T-helper 17 cell (primary cell): Measurements from ENCODE around the gene TMEM121. TPM values are rescaled to one million over a fixed set of nuclear protein-coding genes. Genes with fewer than 3 reads are reported as not detected.

Experiments
- ATAC-seq: fragments of 150-1000 bp; cut with Tn5 transposase; 2 replicates; pipeline ENCODE4 v1.10.0; 2021; ENCODE audit warnings: mild to moderate bottlenecking, moderate library complexity
- DNase-seq, 3 donors: peaks; one replicate each; pipeline versions ENCODE4 v3.0.0 to v3.0.0-alpha.2; 2020 to 2021
- H3K9me3 ChIP-seq: one replicate; pipeline ENCODE4 v1.7.0; 2013; ENCODE audit warnings: low read length, mild to moderate bottlenecking; ENCODE audit not compliant: control insufficient read depth, poor library complexity, severe bottlenecking
- H3K27ac Mint-ChIP-seq: one replicate; pipeline ENCODE4 v1.8.0; 2022; ENCODE audit warnings: mild to moderate bottlenecking, moderate library complexity, mixed read lengths
- H3K27me3 Mint-ChIP-seq: one replicate; pipeline ENCODE4 v1.8.0; 2022; ENCODE audit warnings: mixed read lengths
- H3K36me3 Mint-ChIP-seq: one replicate; pipeline ENCODE4 v1.8.0; 2022; ENCODE audit warnings: low read depth, mixed read lengths
- H3K4me1 Mint-ChIP-seq: one replicate; pipeline ENCODE4 v1.8.0; 2022; ENCODE audit warnings: mild to moderate bottlenecking, mixed read lengths
- H3K4me3 Mint-ChIP-seq: one replicate; pipeline ENCODE4 v1.8.0; 2022; ENCODE audit warnings: mild to moderate bottlenecking, moderate library complexity, mixed read lengths
- total RNA-seq, 4 donors: library from RNA in 2 of 4; stranded (reverse) in 2 of 4; gene quantifications; one replicate each; pipeline ENCODE4 v1.2.3 and lab custom pipeline; 2022 to 2026

TMEM121 gene
- total RNA-seq, 2 donors from 2014 or later: 0.85 to 2.6 TPM

DNA sequence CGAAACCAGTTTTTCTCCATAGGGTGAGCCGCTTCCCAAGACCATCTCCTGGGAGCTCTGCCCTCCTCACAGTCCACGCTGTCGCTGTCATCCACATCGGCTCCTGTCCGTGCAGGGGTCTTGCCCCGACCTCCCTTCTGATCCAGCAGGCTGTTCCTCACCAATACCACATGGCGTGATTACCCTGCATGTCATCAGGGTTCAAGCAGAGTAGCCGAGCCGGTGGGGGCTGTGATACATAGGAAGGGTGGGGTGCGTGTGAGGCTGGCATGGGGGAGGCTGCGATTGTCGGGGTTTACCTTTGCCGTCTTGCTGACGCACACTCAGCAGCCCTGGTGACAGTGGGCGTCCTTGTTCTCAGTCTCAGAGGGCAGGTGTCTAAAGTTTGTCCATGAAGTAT lies 18.3 kb upstream of the TMEM121 start:
- no peak for ATAC-seq
- no peaks in the 10 kb centered on the region for H3K9me3 ChIP-seq
- H3K27ac Mint-ChIP-seq: peak overlapping the region; percentile 88
- no peak for DNase-seq
- H3K36me3 Mint-ChIP-seq: peaks cover 2% of the 10 kb centered on the region
- H3K4me1 Mint-ChIP-seq: peaks cover 8% of the 10 kb centered on the region
- peaks cover 30% of the 10 kb centered on the region for H3K27me3 Mint-ChIP-seq
- H3K4me3 Mint-ChIP-seq: peak overlapping the region; percentile 7

DNA sequence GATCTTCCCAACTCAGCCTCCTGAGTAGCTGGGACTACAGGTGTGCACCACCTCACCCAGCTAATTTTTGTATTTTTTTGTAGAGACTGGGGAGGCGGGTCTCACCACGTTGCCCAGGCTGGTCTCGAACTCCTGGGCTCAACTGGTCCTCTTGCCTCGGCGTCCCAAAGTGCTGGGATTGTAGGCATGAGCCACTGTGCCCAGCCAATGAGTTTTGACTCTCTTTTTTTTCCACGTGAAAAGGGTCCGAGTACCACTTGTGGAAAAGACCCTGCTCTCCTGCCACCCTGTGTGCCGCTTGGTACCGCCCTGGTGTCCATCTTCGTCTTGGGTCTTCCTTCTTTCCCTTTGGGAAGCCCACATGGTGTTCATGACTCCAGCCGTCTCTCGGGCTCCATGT lies 17.8 kb upstream of the TMEM121 start:
- H3K27me3 Mint-ChIP-seq: peaks cover 32% of the 10 kb centered on the region
- H3K4me1 Mint-ChIP-seq: peaks cover 5% of the 10 kb centered on the region
- H3K9me3 ChIP-seq: no peaks in the 10 kb centered on the region
- H3K4me3 Mint-ChIP-seq: peak overlapping the region; percentile 80
- DNase-seq: no peak
- H3K36me3 Mint-ChIP-seq: peaks cover 2% of the 10 kb centered on the region
- no peak for ATAC-seq
- peak overlapping the region; percentile 39 for H3K27ac Mint-ChIP-seq

DNA sequence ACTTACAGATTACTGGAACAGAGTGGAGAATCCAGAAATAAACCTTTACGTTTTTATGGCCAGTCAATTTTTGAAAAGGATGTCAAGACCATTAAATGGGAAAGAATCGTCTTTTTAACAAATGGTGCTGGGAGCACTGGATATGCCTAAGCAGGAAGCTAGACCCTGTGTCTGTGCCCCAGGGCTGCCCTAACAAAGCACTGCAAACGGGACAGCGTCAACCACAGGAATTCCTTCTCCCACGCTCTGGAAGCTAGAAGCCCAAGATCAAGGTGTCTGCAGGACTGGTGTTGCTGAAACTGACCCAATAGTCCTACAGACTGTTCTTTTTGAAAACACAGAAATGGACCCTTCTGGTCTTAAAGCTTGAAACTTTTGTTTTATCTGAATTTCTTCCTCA lies 9.3 kb upstream of the TMEM121 start:
- no peak for ATAC-seq
- H3K4me3 Mint-ChIP-seq: no peak overlapping the region
- no peaks in the 10 kb centered on the region for H3K4me1 Mint-ChIP-seq
- DNase-seq: no peak
- peaks cover 57% of the 10 kb centered on the region for H3K27me3 Mint-ChIP-seq
- no peak overlapping the region for H3K27ac Mint-ChIP-seq
- H3K36me3 Mint-ChIP-seq: peaks cover 2% of the 10 kb centered on the region
- no peaks in the 10 kb centered on the region for H3K9me3 ChIP-seq

DNA sequence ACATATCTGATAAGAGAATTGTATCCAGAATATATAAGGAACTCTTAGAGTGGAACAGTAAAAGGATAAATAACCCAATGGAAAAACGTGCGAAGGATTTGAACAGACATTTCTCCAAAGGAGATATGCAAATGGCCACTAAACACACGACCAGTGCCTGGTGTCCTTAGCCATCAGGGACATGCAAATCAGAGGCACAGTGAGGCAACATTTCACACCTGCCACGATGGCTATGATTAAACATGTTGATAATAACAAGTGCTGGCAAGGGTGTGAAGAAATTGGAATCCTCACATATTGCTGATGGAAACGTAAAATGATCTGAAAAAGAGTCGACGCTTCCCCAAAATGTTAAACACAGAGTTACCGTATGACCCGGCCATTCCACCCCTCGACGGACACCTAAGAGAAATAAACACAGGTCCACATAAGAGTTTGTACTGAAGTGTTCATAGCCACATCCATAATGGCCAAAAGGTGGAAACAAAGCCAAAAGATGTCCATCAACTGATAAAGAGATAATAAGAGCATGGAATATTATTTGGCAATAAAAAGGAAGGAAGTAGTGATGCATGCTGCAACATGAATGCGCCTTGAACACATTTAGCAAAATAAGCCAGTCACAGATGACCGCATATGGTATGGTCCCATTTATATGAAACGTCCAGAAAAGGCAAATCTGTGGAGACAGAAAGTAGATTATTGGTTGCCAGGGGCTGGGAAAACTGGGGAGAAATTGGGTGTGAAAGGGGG lies 6.3 kb upstream of the TMEM121 start:
- DNase-seq: no peak

DNA sequence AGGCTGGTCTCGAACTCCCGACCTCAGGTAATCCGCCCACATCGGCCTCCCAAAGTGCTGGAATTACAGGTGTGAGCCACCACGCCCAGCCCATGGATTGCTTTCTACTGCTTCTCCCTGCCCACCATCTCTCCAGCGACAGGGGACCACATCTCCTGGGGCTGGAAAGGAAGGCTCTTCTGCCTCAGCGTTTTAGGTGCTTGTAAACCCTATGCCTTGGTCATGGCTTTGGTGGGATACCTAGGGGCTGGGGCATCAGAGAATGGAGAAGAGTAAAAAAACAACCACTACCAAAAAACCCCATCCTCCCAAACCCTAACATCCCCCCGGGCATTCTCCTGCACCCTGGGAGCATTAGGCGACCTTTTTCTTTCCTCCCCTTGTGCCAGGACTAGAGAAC lies 1.1 kb upstream of the TMEM121 start:
- Mint-ChIP-seq H3K27me3 (peaks cover 8% of the 10 kb centered on the region), H3K27ac (no peak overlapping the region), H3K4me1 (peaks cover 14% of the 10 kb centered on the region), H3K36me3 (peaks cover 1% of the 10 kb centered on the region), H3K4me3 (peak overlapping the region; percentile 52)
- H3K9me3 ChIP-seq: no peaks in the 10 kb centered on the region
- DNase-seq (no peak), ATAC-seq (no peak)

More for the DNA sequence above, 6.3 kb upstream of the TMEM121 start:
- Mint-ChIP-seq H3K27ac (no peak overlapping the region), H3K4me1 (peaks cover 3% of the 10 kb centered on the region), H3K36me3 (peaks cover 2% of the 10 kb centered on the region), H3K4me3 (no peak overlapping the region), H3K27me3 (peaks cover 48% of the 10 kb centered on the region)
- no peaks in the 10 kb centered on the region for H3K9me3 ChIP-seq
- no peak for ATAC-seq

DNA sequence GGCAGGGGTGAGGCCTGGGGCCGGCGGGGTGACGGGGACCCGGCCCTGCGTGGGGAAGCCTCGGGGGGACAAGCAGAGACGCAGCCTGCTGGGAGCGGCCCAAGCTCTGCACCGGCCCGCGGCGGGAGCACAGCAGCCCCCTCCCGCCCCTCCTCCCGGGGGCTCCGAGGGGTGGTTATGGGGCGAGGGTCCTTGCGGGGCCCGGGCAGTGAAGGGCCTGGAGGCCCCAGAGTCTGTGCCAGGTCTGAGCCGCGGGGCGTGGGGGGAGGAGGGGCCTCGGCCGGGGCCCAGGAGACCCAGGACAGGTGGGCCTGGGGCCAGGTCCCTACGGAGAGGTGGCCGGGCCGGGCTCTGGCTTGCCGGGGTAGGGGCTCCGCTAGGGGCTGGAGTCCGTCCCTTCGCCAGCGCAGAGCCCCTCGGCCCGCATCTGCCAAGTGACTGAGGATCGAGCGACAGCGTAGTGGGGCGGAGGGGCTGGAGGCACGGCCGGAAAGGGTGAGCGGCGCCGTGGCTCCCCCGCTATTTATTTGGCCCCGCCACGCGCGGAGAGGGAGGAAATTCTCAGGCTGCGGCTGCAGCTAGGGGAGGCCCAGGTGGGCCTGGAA lies 495 bp downstream of the TMEM121 start:
- no peaks in the 10 kb centered on the region for H3K9me3 ChIP-seq
- no peak overlapping the region for H3K27ac Mint-ChIP-seq
- H3K36me3 Mint-ChIP-seq: no peaks in the 10 kb centered on the region
- peaks cover 18% of the 10 kb centered on the region for H3K4me1 Mint-ChIP-seq
- DNase-seq (no peak), ATAC-seq (no peak)
- H3K4me3 Mint-ChIP-seq: peak overlapping the region; percentile 93
- H3K27me3 Mint-ChIP-seq: peaks cover 6% of the 10 kb centered on the region

DNA sequence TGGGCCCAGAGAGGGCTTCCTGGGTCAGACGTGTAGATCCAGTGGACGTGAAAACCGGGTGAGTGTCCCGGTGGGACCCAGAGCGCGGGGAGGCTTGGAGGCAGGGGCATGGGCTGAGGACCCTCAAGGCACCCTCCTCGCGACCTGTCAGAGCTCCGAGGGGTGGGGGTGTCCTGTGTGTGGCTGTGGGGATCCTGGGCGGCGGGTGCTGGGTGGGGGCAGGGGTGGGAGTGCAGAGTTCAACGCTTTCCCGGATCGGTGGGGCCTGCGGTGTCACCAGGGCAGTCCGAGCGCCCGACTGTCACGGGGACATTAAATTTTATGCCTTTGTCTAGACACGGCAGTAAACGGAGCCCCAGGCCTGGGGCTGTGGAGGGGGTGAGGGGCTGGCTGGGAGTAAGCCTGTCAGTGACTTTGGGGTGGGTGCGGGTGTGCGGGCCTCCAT lies 1.0 kb downstream of the TMEM121 start:
- Mint-ChIP-seq H3K27me3 (peaks cover 6% of the 10 kb centered on the region), H3K4me1 (peaks cover 22% of the 10 kb centered on the region), H3K27ac (peak overlapping the region; percentile 14), H3K36me3 (no peaks in the 10 kb centered on the region), H3K4me3 (peak overlapping the region; percentile 93)
- DNase-seq (no peak), ATAC-seq (no peak)
- H3K9me3 ChIP-seq: no peaks in the 10 kb centered on the region

DNA sequence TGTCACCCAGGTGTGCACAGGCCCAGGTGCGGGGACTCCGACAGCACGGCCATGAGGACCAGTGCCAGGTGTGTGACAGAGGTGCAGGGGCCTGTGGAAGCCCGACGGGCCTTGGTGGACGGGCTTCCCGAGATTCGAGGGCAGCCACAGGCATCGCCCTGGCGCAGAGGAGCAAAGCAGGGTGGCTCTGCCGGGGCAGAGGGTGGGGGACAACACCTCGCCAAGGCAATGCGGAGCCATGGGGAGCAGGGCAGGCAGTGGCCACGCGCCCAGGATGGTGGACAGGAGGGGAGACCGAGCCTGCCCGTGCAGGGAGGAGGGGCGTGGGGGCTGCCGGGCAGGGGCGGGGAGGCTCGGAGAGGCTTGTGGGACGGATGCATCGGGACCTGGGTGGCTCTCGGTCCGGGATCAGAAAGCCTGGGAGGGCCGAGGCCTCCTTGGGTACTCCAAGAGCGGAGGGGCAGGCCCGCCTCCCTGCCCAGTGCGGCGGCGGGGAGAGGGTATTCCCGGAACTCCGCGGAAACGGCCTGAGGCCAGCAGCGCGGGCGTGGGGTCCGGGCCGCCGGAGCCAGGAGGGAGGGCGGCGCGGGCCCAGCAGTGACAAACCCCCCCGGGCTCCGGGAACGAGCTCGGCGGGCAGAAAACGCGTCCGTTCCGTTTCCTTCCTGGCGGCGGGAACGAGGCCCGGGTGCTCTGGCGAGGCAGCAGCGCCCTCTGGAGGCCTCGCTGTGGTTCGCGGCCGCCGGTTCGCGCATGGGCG lies 1.6 kb downstream of the TMEM121 start:
- Mint-ChIP-seq H3K27ac (peak overlapping the region; percentile 14), H3K36me3 (no peaks in the 10 kb centered on the region), H3K27me3 (peaks cover 6% of the 10 kb centered on the region), H3K4me3 (peak overlapping the region; percentile 93), H3K4me1 (peaks cover 23% of the 10 kb centered on the region)
- no peaks in the 10 kb centered on the region for H3K9me3 ChIP-seq
- DNase-seq (peak; percentile 73 to 81 (median 73)), ATAC-seq (peak; percentile 77)

DNA sequence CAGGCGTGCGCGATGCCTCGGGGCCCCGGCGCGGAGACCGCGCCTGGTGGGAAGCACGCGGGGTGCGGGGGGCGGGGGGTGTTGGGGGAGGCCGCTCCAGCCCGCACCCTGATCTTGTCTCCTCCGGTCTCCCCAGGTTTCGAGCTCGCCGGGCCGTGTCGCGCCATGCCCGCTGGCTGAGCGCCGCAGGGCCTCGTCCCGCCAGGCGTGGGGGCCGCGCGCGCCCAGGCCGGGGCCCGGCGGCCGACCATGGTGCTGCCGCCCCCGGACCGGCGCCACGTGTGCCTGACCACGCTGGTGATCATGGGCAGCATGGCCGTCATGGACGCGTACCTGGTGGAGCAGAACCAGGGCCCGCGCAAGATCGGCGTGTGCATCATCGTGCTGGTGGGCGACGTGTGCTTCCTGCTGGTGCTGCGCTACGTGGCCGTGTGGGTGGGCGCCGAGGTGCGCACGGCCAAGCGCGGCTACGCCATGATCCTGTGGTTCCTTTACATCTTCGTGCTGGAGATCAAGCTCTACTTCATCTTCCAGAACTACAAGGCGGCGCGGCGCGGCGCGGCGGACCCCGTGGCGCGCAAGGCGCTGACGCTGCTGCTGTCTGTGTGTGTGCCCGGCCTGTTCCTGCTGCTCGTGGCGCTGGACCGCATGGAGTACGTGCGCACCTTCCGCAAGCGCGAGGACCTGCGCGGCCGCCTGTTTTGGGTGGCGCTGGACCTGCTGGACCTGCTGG lies 2.4 kb downstream of the TMEM121 start:
- peak; percentile 16 for ATAC-seq
- peak overlapping the region; percentile 93 for H3K4me3 Mint-ChIP-seq
- no peak overlapping the region for H3K27ac Mint-ChIP-seq
- peaks cover 8% of the 10 kb centered on the region for H3K27me3 Mint-ChIP-seq
- H3K4me1 Mint-ChIP-seq: peaks cover 23% of the 10 kb centered on the region
- H3K36me3 Mint-ChIP-seq: no peaks in the 10 kb centered on the region
- DNase-seq: no peak
- no peaks in the 10 kb centered on the region for H3K9me3 ChIP-seq

DNA sequence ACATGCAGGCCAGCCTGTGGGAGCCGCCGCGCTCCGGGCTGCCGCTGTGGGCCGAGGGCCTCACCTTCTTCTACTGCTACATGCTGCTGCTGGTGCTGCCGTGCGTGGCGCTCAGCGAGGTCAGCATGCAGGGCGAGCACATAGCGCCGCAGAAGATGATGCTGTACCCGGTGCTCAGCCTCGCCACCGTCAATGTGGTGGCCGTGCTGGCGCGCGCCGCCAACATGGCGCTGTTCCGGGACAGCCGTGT lies 2.9 kb downstream of the TMEM121 start:
- no peak overlapping the region for H3K27ac Mint-ChIP-seq
- ATAC-seq (no peak), DNase-seq (no peak)
- H3K9me3 ChIP-seq: no peaks in the 10 kb centered on the region
- H3K36me3 Mint-ChIP-seq: no peaks in the 10 kb centered on the region
- H3K4me3 Mint-ChIP-seq: peak overlapping the region; percentile 87
- H3K27me3 Mint-ChIP-seq: peaks cover 12% of the 10 kb centered on the region
- H3K4me1 Mint-ChIP-seq: peaks cover 23% of the 10 kb centered on the region

DNA sequence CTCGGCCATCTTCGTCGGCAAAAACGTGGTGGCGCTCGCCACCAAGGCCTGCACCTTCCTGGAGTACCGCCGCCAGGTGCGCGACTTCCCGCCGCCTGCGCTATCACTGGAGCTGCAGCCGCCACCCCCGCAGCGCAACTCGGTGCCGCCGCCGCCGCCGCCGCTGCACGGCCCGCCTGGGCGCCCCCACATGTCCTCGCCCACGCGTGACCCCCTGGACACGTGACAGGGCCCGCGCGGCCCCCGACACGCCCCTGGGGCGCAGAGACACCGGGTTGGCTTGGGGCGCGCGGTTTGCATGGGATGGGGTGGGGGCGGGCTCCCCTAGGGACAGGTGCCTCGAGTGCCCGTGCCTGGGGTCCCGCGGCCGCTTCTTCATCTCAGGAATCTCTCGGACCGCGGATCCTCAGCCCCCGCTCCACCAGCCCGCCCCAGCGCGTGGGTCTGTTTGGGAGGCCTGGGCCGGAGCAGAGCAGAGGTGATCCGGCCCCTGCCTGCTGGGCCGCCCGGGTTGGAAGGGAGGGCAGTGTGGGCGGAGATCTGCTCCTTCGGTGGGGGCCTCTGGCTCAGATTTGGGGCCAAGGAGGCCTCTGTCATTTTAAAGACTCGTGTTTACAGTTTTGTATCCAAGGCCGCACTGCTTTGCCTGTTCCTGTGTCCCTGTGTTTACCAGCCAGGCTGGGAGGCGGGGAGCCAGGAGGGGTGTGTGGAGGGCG lies 3.3 kb downstream of the TMEM121 start:
- ATAC-seq (peak; percentile 13), DNase-seq (no peak)
- Mint-ChIP-seq H3K27me3 (peaks cover 7% of the 10 kb centered on the region), H3K27ac (no peak overlapping the region), H3K4me3 (peak overlapping the region; percentile 87), H3K4me1 (peaks cover 20% of the 10 kb centered on the region), H3K36me3 (no peaks in the 10 kb centered on the region)
- no peaks in the 10 kb centered on the region for H3K9me3 ChIP-seq

DNA sequence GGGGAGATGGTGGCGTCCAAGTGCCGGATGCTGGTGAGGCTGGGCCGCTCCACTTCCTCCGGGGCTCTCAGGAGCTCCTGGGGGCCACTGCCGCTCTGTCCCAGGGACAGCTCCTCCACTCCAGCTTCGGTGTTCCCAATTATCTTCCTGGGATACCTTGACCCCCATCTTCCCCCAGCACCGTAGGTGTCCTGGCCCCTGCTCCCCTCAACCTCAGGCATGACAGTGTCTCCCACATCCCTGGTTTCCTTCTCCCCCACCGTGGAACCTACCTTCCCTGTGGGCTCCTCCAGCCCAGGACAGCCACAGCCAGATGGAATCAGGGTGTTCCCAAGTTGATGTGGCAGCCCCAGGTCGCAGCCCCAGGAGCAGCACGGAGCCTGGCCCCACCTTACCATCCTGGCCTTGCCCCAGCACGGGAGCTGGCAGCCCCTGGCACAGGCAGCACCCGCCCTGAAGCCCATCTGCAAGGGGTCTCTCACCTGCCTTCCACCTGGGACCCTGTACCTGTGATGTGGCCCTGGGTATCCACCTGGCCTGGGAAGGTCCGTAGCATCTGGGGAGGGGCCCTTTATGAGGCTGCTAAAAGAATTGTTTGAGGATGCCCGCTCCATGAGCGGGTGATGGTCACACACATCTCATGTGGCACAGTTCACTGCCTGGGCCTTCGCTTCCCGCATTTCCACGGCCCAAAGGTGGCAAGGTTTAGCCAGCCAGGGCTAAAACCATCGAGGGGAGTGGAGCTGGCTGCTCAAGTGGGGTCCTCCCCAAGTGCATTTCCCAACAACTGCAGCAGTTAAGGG lies 4.1 kb downstream of the TMEM121 start:
- Mint-ChIP-seq H3K27ac (no peak overlapping the region), H3K27me3 (peaks cover 6% of the 10 kb centered on the region), H3K4me1 (peaks cover 20% of the 10 kb centered on the region), H3K4me3 (peak overlapping the region; percentile 56), H3K36me3 (no peaks in the 10 kb centered on the region)
- H3K9me3 ChIP-seq: no peaks in the 10 kb centered on the region
- no peak for DNase-seq
- ATAC-seq: no peak
